ENCODE data around the gene C5orf24. TPM values are rescaled to one million over a fixed set of nuclear protein-coding genes. Genes with fewer than 3 reads are reported as not detected.
A peak's percentile ranks its signal among the peaks of the same experiment; 100 is the strongest.
"Not testable (repeated sequence)": the region's sequence is repeated elsewhere in the genome, so short reads cannot be mapped to it uniquely, and the experiment has no call there.

The C5orf24 gene
- total RNA-seq, 3 donors from 2014 or later (not counting 1 experiment from before 2014, with no cell fraction given): 42.7 to 49.8 (median 44.7) TPM

DNA sequence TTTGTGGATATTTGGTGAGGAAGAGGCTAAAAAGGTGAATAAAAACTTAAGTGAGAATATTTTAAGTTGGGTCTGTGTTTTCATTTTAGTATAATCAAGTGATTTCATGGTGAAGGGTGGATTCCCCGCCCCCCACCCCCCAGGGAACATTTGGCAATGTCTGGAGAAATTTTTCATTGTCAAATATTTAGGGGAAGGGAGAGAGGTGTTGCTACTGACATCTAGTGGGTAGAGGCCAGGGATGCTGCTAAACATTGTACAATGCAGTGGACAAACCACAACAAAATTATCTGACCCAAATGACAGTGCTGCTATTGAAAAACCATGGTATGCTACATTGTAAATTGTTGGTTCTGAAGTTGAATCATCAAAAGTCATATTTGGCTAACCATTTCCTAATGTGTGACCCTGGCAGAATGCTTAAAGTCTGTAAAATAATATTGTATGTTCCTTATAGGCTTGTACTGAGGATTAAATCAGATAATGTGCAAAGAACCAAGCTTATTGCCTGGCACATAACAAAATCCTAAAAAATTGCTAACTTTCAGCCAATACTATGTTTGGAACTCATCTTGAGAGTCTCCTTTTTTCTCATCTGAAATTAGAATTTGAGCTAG lies 5.6 kb downstream of the C5orf24 start:
- Mint-ChIP-seq H3K4me1 (peaks cover 42 to 45% of the 10 kb centered on the region in 2 donors), H3K4me3 (peak overlapping the region; percentile 45), H3K27me3 (ENCODE audit: low read depth in 2 of 2) (no peaks in the 10 kb centered on the region), H3K36me3 (no peaks in the 10 kb centered on the region), H3K9me3 (no peaks in the 10 kb centered on the region), H3K27ac (peak overlapping the region; percentile 58 to 76)
- H3K9me3 ChIP-seq (ENCODE audit: control insufficient read depth, insufficient read depth, low read length): no peaks in the 10 kb centered on the region
- ATAC-seq (no peak), DNase-seq (peak in 1 of 2 donors; percentile 22)
- no peak overlapping the region for H3K27ac ChIP-seq (ENCODE audit: low read length)
- H3K4me3 ChIP-seq (ENCODE audit: low read length): no peak overlapping the region
- H3K27me3 ChIP-seq (ENCODE audit: control insufficient read depth, insufficient read depth, low read length): no peaks in the 10 kb centered on the region
- H3K36me3 ChIP-seq (ENCODE audit: control insufficient read depth, insufficient read depth, low read length): peaks cover 19% of the 10 kb centered on the region
- TF ChIP-seq, protein P1, sequence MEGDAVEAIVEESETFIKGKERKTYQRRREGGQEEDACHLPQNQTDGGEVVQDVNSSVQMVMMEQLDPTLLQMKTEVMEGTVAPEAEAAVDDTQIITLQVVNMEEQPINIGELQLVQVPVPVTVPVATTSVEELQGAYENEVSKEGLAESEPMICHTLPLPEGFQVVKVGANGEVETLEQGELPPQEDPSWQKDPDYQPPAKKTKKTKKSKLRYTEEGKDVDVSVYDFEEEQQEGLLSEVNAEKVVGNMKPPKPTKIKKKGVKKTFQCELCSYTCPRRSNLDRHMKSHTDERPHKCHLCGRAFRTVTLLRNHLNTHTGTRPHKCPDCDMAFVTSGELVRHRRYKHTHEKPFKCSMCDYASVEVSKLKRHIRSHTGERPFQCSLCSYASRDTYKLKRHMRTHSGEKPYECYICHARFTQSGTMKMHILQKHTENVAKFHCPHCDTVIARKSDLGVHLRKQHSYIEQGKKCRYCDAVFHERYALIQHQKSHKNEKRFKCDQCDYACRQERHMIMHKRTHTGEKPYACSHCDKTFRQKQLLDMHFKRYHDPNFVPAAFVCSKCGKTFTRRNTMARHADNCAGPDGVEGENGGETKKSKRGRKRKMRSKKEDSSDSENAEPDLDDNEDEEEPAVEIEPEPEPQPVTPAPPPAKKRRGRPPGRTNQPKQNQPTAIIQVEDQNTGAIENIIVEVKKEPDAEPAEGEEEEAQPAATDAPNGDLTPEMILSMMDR (IDR thresholded peaks at IDR 0.05): no peak
- H3K4me1 ChIP-seq (ENCODE audit: control insufficient read depth, insufficient read depth, low read length): peaks cover 38% of the 10 kb centered on the region
- WGBS (ENCODE audit: insufficient coverage): no CpG with 5 or more reads among the region's 1 CpG
- intact Hi-C loops (cut with micrococcal nuclease): no loop called here

DNA sequence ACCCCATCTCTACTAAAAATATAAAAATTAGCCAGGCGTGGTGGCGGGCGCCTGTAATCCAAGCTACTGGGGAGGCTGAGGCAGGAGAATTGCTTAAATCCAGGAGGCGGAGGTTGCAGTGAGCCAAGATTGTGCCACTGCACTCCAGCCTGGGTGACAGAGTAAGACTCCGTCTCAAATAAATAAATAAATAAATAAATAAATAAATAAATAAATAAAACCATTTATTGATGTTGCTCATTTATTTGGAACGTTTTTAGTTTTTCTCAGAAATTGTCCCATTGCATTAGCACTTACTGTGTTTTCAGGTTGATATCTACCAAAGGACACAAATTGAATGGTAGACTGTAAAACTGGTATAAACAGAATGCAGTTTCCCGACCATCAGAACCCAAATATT lies 10.7 kb downstream of the C5orf24 start:
- H3K4me3 ChIP-seq (ENCODE audit: low read length); H3K4me3 Mint-ChIP-seq; ATAC-seq; H3K27me3 ChIP-seq (ENCODE audit: control insufficient read depth, insufficient read depth, low read length); H3K27me3 Mint-ChIP-seq (ENCODE audit: low read depth in 2 of 2); intact Hi-C loops (cut with micrococcal nuclease); H3K27ac ChIP-seq (ENCODE audit: low read length); DNase-seq; H3K9me3 ChIP-seq (ENCODE audit: control insufficient read depth, insufficient read depth, low read length); H3K9me3 Mint-ChIP-seq; H3K27ac Mint-ChIP-seq; H3K36me3 Mint-ChIP-seq: not testable (repeated sequence)
- Histone ChIP-seq H3K4me1 (ENCODE audit: control insufficient read depth, insufficient read depth, low read length) (peaks cover 17% of the 10 kb centered on the region), H3K36me3 (ENCODE audit: control insufficient read depth, insufficient read depth, low read length) (peaks cover 38% of the 10 kb centered on the region)
- peaks cover 33 to 35% of the 10 kb centered on the region in 2 donors for H3K4me1 Mint-ChIP-seq
- WGBS (ENCODE audit: insufficient coverage): 94% methylated on average over 4 of the region's 7 CpGs

DNA sequence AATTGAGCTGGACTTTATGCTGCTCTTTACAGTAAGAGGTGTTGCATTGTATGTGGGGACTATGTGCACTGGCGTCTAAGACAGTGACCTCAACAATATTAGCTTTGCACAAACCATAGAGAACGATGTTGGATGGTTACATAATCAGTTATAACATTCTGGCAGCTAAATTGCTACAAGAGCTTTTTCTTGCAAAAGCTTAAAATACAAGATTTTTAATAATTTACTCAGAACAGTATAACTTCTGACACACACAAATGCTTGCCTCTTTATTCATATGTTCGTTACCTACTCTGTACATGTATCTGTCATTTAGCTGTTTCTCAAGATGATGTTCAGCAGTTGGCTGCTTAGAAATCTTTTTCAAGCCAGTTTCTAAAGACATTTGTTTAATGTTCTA lies 11.6 kb downstream of the C5orf24 start:
- no peak for DNase-seq
- no peak for ATAC-seq
- Mint-ChIP-seq H3K4me3 (no peak overlapping the region), H3K4me1 (peaks cover 33 to 35% of the 10 kb centered on the region in 2 donors), H3K9me3 (no peaks in the 10 kb centered on the region), H3K27ac (peak overlapping the region; percentile 17 to 26), H3K27me3 (ENCODE audit: low read depth in 2 of 2) (no peaks in the 10 kb centered on the region), H3K36me3 (peaks cover 7% of the 10 kb centered on the region)
- Histone ChIP-seq H3K4me3 (ENCODE audit: low read length) (no peak overlapping the region), H3K4me1 (ENCODE audit: control insufficient read depth, insufficient read depth, low read length) (peaks cover 19% of the 10 kb centered on the region), H3K27me3 (ENCODE audit: control insufficient read depth, insufficient read depth, low read length) (no peaks in the 10 kb centered on the region), H3K36me3 (ENCODE audit: control insufficient read depth, insufficient read depth, low read length) (peaks cover 36% of the 10 kb centered on the region), H3K9me3 (ENCODE audit: control insufficient read depth, insufficient read depth, low read length) (no peaks in the 10 kb centered on the region), H3K27ac (ENCODE audit: low read length) (no peak overlapping the region)
- TF ChIP-seq, protein P1 (IDR thresholded peaks at IDR 0.05): no peak
- WGBS (ENCODE audit: insufficient coverage): 100% methylated on average over 3 of the region's 3 CpGs
- intact Hi-C loops (cut with micrococcal nuclease): no loop called here

DNA sequence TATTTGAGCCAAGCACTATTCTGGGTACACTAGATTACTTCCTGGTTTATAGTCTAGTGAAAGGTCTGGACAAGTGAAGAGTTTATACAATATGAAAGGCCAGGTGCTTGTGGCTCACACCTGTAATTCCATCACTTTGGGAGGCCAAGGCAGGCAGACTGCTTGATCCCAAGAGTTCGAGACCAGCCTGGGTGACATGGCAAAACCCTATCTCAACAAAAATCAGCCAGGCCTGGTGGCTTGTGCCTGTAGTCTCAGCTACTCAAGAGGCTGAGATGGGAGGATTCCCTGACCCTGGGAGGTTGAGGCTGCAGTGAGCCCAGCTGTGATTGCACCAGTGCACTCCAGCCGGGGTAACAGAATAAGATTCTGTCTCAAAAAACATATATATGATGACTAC lies 18.9 kb downstream of the C5orf24 start:
- H3K4me3 Mint-ChIP-seq: no peak overlapping the region
- no peak overlapping the region for H3K27ac Mint-ChIP-seq

More for the DNA sequence above, 18.9 kb downstream of the C5orf24 start:
- Histone ChIP-seq H3K27me3 (ENCODE audit: control insufficient read depth, insufficient read depth, low read length) (no peaks in the 10 kb centered on the region), H3K4me3 (ENCODE audit: low read length) (no peak overlapping the region), H3K36me3 (ENCODE audit: control insufficient read depth, insufficient read depth, low read length) (peaks cover 2% of the 10 kb centered on the region), H3K4me1 (ENCODE audit: control insufficient read depth, insufficient read depth, low read length) (peaks cover 4% of the 10 kb centered on the region), H3K27ac (ENCODE audit: low read length) (no peak overlapping the region), H3K9me3 (ENCODE audit: control insufficient read depth, insufficient read depth, low read length) (no peaks in the 10 kb centered on the region)
- TF ChIP-seq, protein P1 (IDR thresholded peaks at IDR 0.05): no peak
- ATAC-seq: no peak
- intact Hi-C loops (cut with micrococcal nuclease): no loop called here
- H3K27me3 Mint-ChIP-seq (ENCODE audit: low read depth in 2 of 2): no peaks in the 10 kb centered on the region
- WGBS (ENCODE audit: insufficient coverage): 94% methylated on average over 1 of the region's 2 CpGs
- no peak for DNase-seq
- H3K4me1 Mint-ChIP-seq: peaks cover 11% of the 10 kb centered on the region in 2 donors
- H3K36me3 Mint-ChIP-seq: no peaks in the 10 kb centered on the region
- H3K9me3 Mint-ChIP-seq: no peaks in the 10 kb centered on the region

All from natural killer cell (primary cell).